Activated T-cell treated with anti-CD3 and anti-CD28 coated beads, Interleukin-2, amount 50 U/mL, for 48 hours (primary cell): Measurements from ENCODE around the gene NF1.
A peak's percentile ranks its signal among the peaks of the same experiment; 100 is the strongest.

Experiments used
- DNase-seq, 2 experiments: peaks; one replicate each; pipeline ENCODE4 v3.0.0-alpha.2; 2020

The NF1 gene

GRCh38 chr17:31389657-31390381 is 295.0 kb downstream of the NF1 start:
- DNase-seq: no peak

GRCh38 chr17:31390426-31390747 is 295.6 kb downstream of the NF1 start:
- peak in 1 of 2 experiments; percentile 15 for DNase-seq

GRCh38 chr17:31390748-31391495 is 296.1 kb downstream of the NF1 start:
- DNase-seq: peak; percentile 21 to 25

- peak; percentile 20 to 24 for DNase-seq
Observed at GRCh38 chr17:31391496-31391949, 296.7 kb downstream of the NF1 start, which contains the start of gene RAB11FIP4. RAB11FIP4 (plus strand) TSS chr17:31391675; CDS start chr17:31391853, 178 bp downstream.

- peak in 1 of 2 experiments; percentile 22 for DNase-seq
Observed at GRCh38 chr17:31392002-31392855, 297.5 kb downstream of the NF1 start.

- peak in 1 of 2 experiments; percentile 22 for DNase-seq
Observed at GRCh38 chr17:31392856-31393748, 298.3 kb downstream of the NF1 start.

- DNase-seq: no peak
Observed at GRCh38 chr17:31393749-31394146, 299.0 kb downstream of the NF1 start.

GRCh38 chr17:31394544-31394943 is 299.8 kb downstream of the NF1 start:
- peak; percentile 55 to 56 for DNase-seq

- DNase-seq: no peak
Observed at GRCh38 chr17:31397256-31397939, 302.6 kb downstream of the NF1 start.

- DNase-seq: no peak
Observed at GRCh38 chr17:31398381-31399311, 303.9 kb downstream of the NF1 start.

GRCh38 chr17:31400481-31400950 is 305.7 kb downstream of the NF1 start:
- no peak for DNase-seq

GRCh38 chr17:31401456-31402254 is 306.9 kb downstream of the NF1 start:
- no peak for DNase-seq

GRCh38 chr17:31404028-31404949 is 309.5 kb downstream of the NF1 start:
- no peak for DNase-seq

GRCh38 chr17:31405890-31406371 is 311.2 kb downstream of the NF1 start:
- DNase-seq: no peak

GRCh38 chr17:31408586-31408985 is 313.8 kb downstream of the NF1 start:
- DNase-seq: no peak

GRCh38 chr17:31411707-31412285 is 317.0 kb downstream of the NF1 start:
- DNase-seq: no peak

GRCh38 chr17:31412511-31412910 is 317.7 kb downstream of the NF1 start:
- DNase-seq: no peak
